ENCODE results near the gene MTR. TPM values are rescaled to one million over a fixed set of nuclear protein-coding genes. Genes with fewer than 3 reads are reported as not detected.

Gene MTR
- total RNA-seq, 1 donor from 2014 or later: 28.4 TPM

GRCh38 chr1:236773919-236774318, 21.2 kb upstream of the MTR start:
- no peak for DNase-seq (ENCODE audit: extremely low read depth, low read depth, low spot score)

GRCh38 chr1:236774926-236775325, 20.2 kb upstream of the MTR start:
- no peak for DNase-seq (ENCODE audit: extremely low read depth, low read depth, low spot score)

- no peak for DNase-seq (ENCODE audit: extremely low read depth, low read depth, low spot score)
Measured at GRCh38 chr1:236779312-236779711, 15.8 kb upstream of the MTR start.

GRCh38 chr1:236785477-236785876, 9.6 kb upstream of the MTR start:
- no peak for DNase-seq (ENCODE audit: extremely low read depth, low read depth, low spot score)

- no peak for DNase-seq (ENCODE audit: extremely low read depth, low read depth, low spot score)
Measured at GRCh38 chr1:236786453-236786852, 8.6 kb upstream of the MTR start.

- DNase-seq (ENCODE audit: extremely low read depth, low read depth, low spot score): no peak
Measured at GRCh38 chr1:236794585-236795034, 482 bp upstream of the MTR start.

GRCh38 chr1:236795757-236796667, 920 bp downstream of the MTR start:
- DNase-seq (ENCODE audit: extremely low read depth, low read depth, low spot score): no peak

- no peak for DNase-seq (ENCODE audit: extremely low read depth, low read depth, low spot score)
Measured at GRCh38 chr1:236799001-236799400, 3.9 kb downstream of the MTR start.

- DNase-seq (ENCODE audit: extremely low read depth, low read depth, low spot score): no peak
Measured at GRCh38 chr1:236800002-236800620, 5.0 kb downstream of the MTR start.

GRCh38 chr1:236800623-236801022, 5.5 kb downstream of the MTR start:
- no peak for DNase-seq (ENCODE audit: extremely low read depth, low read depth, low spot score)

GRCh38 chr1:236802264-236802663, 7.2 kb downstream of the MTR start:
- no peak for DNase-seq (ENCODE audit: extremely low read depth, low read depth, low spot score)

GRCh38 chr1:236806634-236807033, 11.5 kb downstream of the MTR start:
- DNase-seq (ENCODE audit: extremely low read depth, low read depth, low spot score): no peak

- no peak for DNase-seq (ENCODE audit: extremely low read depth, low read depth, low spot score)
Measured at GRCh38 chr1:236808005-236808404, 12.9 kb downstream of the MTR start.

GRCh38 chr1:236808564-236809130, 13.6 kb downstream of the MTR start:
- no peak for DNase-seq (ENCODE audit: extremely low read depth, low read depth, low spot score)

GRCh38 chr1:236809148-236809547, 14.1 kb downstream of the MTR start:
- DNase-seq (ENCODE audit: extremely low read depth, low read depth, low spot score): no peak

- DNase-seq (ENCODE audit: extremely low read depth, low read depth, low spot score): no peak
Measured at GRCh38 chr1:236810018-236810417, 14.9 kb downstream of the MTR start.

GRCh38 chr1:236812334-236813030, 17.4 kb downstream of the MTR start:
- no peak for DNase-seq (ENCODE audit: extremely low read depth, low read depth, low spot score)

- no peak for DNase-seq (ENCODE audit: extremely low read depth, low read depth, low spot score)
Measured at GRCh38 chr1:236815941-236816340, 20.8 kb downstream of the MTR start.

GRCh38 chr1:236819856-236820255, 24.8 kb downstream of the MTR start:
- DNase-seq (ENCODE audit: extremely low read depth, low read depth, low spot score): no peak

GRCh38 chr1:236821091-236821627, 26.1 kb downstream of the MTR start:
- DNase-seq (ENCODE audit: extremely low read depth, low read depth, low spot score): no peak

- DNase-seq (ENCODE audit: extremely low read depth, low read depth, low spot score): no peak
Measured at GRCh38 chr1:236823559-236823958, 28.5 kb downstream of the MTR start.
